Uterus (tissue), 4 donors: Measurements from ENCODE around the gene POLR3G. TPM values are rescaled to one million over a fixed set of nuclear protein-coding genes. Genes with fewer than 3 reads are reported as not detected.
A peak's percentile ranks its signal among the peaks of the same experiment; 100 is the strongest.

Experiments
- DNase-seq, 2 donors: peaks; one replicate each; pipeline ENCODE4 v3.0.0-alpha.2; 2019 to 2020
- H3K27ac ChIP-seq, 2 donors: fragments of 200-600 bp; sonication (generic); 1 replicate in 1 of 2; 2 replicates in 1 of 2; pipeline ENCODE4 v1.5.1; 2016 to 2018
- H3K27me3 ChIP-seq, 2 donors: fragments of 200-600 bp; sonication (generic); one replicate each; pipeline ENCODE4 v1.5.1; 2018 to 2019; ENCODE audit warnings: control low read depth in 1 of 2
- H3K36me3 ChIP-seq, 2 donors: fragments of 200-600 bp; sonication (generic); one replicate each; pipeline ENCODE4 v1.5.1; 2019; ENCODE audit warnings: control low read depth in 1 of 2
- H3K4me1 ChIP-seq, 2 donors: fragments of 200-600 bp; sonication (generic); one replicate each; pipeline ENCODE4 v1.5.1; 2018 to 2019; ENCODE audit warnings: control low read depth in 1 of 2
- H3K4me3 ChIP-seq, 2 donors: fragments of 200-600 bp; sonication (generic); 1 replicate in 1 of 2; 2 replicates in 1 of 2; pipeline ENCODE4 v1.5.1; 2018 to 2019; ENCODE audit warnings: mild to moderate bottlenecking in 1 of 2
- H3K9me3 ChIP-seq, 2 donors: fragments of 200-600 bp; sonication (generic); one replicate each; pipeline ENCODE4 v1.5.1; 2019; ENCODE audit warnings: control low read depth in 1 of 2
- POLR2A ChIP-seq, 2 donors: fragments of 450-650 bp; IDR thresholded peaks; one replicate each; pipeline ENCODE4 v1.6.1; 2016; ENCODE audit warnings: antibody characterized with exemption in 2 of 2, mild to moderate bottlenecking in 1 of 2, moderate library complexity in 1 of 2
- intact Hi-C: fragments of 100-400 bp; cut with DNase I; formaldehyde crosslinking; loops from one replicate; pipeline ENCODE4 v1.15.1; 2023; ENCODE audit warnings: low total_unique reads
- total RNA-seq, 4 donors: library from RNA; depleted of rRNA in 3 of 4; stranded (reverse); fragments of >200 nt in 3 of 4; gene quantifications; one replicate each; pipeline versions ENCODE4 v1.1.0 to v1.2.4, GENCODE V29; 2014 to 2023
- TF ChIP-seq, protein P1 (sequence below), 4 experiments: fragments of 200-600 bp in 2 of 4; fragments of 450-650 bp in 2 of 4; sonication (generic) in 2 of 4; IDR thresholded peaks; one replicate each; pipeline ENCODE4 v1.5.1; 2016 to 2019; ENCODE audit warnings: antibody characterized with exemption in 4 of 4, mild to moderate bottlenecking in 2 of 4, moderate library complexity in 1 of 4
- donor health status: DM: yes; HTN: yes; CAD: no.

POLR3G gene
- total RNA-seq, 4 donors from 2014 or later, result 2.4 to 4.6 (median 2.5) TPM; not detected in 1

DNA sequence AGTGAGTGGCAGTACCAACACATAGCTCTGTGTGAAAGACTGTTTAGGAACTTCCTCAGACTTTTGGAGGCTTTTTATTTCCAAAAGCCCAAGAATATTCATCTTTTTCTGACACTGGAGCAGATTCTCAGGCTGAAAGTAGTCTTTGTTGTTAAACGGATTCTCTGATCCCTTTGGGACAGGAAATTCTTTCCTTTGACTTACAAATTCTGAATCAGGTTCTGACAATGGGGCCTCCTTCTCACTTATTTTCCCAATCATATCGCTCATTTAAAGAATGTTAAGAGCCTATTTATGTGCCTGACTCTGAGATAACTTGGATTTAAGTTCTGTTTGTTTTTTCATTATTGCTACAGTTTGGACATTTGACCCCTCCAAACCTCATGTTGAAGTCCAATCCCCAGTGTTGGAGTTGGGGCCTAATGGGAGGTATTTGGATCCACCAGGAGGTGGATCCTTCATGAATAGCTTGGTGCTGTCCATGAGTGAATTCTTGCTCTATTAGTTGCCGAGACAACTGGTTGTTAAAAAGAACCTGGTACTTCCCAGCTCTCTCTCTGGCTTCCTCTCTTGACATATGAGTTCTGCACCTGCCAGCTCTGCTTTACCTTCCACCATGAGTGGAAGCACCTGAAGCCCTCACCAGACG lies 79.8 kb downstream of the POLR3G start:
- H3K27me3 ChIP-seq, result peaks cover 0 to 11% of the 10 kb centered on the region in 2 donors
- DNase-seq, result no peak
- TF ChIP-seq POLR2A (IDR thresholded peaks at IDR 0.05), result no peak
- TF ChIP-seq, protein P1, sequence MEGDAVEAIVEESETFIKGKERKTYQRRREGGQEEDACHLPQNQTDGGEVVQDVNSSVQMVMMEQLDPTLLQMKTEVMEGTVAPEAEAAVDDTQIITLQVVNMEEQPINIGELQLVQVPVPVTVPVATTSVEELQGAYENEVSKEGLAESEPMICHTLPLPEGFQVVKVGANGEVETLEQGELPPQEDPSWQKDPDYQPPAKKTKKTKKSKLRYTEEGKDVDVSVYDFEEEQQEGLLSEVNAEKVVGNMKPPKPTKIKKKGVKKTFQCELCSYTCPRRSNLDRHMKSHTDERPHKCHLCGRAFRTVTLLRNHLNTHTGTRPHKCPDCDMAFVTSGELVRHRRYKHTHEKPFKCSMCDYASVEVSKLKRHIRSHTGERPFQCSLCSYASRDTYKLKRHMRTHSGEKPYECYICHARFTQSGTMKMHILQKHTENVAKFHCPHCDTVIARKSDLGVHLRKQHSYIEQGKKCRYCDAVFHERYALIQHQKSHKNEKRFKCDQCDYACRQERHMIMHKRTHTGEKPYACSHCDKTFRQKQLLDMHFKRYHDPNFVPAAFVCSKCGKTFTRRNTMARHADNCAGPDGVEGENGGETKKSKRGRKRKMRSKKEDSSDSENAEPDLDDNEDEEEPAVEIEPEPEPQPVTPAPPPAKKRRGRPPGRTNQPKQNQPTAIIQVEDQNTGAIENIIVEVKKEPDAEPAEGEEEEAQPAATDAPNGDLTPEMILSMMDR (IDR thresholded peaks at IDR 0.05), result no peak
- H3K4me1 ChIP-seq, result peaks cover 0 to 5% of the 10 kb centered on the region in 2 donors
- H3K27ac ChIP-seq, result no peak overlapping the region
- no peak overlapping the region for H3K4me3 ChIP-seq
- no peaks in the 10 kb centered on the region for H3K36me3 ChIP-seq
- no peaks in the 10 kb centered on the region for H3K9me3 ChIP-seq
- intact Hi-C loops, result no loop called here

DNA sequence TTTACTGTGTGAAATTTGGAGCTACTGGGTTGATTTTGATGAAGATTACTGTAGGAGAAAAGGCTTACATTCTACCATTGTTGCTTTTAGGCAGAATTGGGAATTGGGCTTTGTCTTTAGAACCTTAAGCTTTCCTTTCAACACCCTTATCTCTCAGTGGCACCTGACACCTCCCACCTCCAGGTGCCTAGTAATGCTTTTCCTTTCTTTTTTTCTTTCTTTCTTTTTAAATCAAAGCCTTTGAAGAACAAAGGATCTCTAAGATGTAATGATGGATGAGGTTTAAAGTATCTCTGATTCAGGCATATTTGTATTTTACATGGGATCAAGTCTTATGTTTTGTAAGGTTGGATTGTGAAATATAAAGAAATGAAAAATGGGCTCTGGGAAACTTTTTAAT lies 81.0 kb downstream of the POLR3G start:
- Histone ChIP-seq H3K27me3 (peaks cover 0 to 22% of the 10 kb centered on the region in 2 donors), H3K36me3 (no peaks in the 10 kb centered on the region), H3K9me3 (no peaks in the 10 kb centered on the region), H3K4me1 (peaks cover 0 to 5% of the 10 kb centered on the region in 2 donors), H3K4me3 (no peak overlapping the region), H3K27ac (no peak overlapping the region)
- no peak for TF ChIP-seq POLR2A (IDR thresholded peaks at IDR 0.05)
- TF ChIP-seq, protein P1 (IDR thresholded peaks at IDR 0.05), result no peak
- intact Hi-C loops, result no loop called here
- DNase-seq, result no peak

DNA sequence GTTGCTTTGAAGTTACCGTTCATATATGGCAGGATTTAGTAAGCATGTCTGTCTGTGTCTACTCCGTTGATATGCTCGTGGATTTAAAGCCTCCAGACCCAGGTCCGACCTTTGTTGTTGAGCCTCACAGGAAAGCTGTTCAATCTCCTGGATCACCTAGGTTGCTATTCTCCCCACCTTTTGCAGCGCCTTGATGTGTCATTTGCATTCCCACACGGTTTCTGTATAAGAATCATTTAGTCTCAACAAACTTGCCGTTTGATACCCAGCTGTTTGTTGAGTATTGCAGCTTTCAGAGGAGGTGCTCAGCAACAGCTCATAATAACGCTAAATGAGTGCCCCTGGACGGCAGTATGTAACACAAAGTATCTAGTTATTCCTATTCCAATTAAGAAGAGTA lies 82.7 kb downstream of the POLR3G start:
- no peak overlapping the region for H3K27ac ChIP-seq
- intact Hi-C loops, result no loop called here
- H3K36me3 ChIP-seq, result no peaks in the 10 kb centered on the region
- no peak overlapping the region for H3K4me3 ChIP-seq
- no peaks in the 10 kb centered on the region for H3K9me3 ChIP-seq
- no peak for TF ChIP-seq POLR2A (IDR thresholded peaks at IDR 0.05)
- TF ChIP-seq, protein P1 (IDR thresholded peaks at IDR 0.05), result no peak
- no peak for DNase-seq
- H3K27me3 ChIP-seq, result peaks cover 0 to 27% of the 10 kb centered on the region in 2 donors
- peaks cover 0 to 5% of the 10 kb centered on the region in 2 donors for H3K4me1 ChIP-seq

DNA sequence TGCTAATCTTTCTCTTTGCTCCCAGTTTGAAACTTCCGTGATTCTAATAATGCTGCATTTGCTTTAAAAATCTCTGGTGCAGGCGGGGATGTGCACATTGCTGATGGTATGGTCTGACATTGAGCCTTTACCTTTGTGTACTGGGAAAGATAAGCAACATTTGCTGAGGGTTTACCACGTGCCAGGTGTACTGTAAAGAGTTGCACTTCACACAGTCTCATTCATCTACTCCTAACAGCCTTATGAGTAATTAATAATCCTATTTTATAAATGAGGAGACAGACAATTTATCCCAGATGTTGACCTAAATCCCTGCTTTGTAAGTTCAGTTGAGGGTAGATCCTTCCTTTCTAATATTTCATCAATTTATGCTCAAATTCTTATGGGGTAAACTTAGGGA lies 83.2 kb downstream of the POLR3G start:
- H3K27me3 ChIP-seq, result peaks cover 0 to 27% of the 10 kb centered on the region in 2 donors
- no peaks in the 10 kb centered on the region for H3K36me3 ChIP-seq
- intact Hi-C loops, result no loop called here
- H3K4me3 ChIP-seq, result no peak overlapping the region
- H3K4me1 ChIP-seq, result peaks cover 0 to 5% of the 10 kb centered on the region in 2 donors
- no peak for DNase-seq
- H3K9me3 ChIP-seq, result no peaks in the 10 kb centered on the region
- TF ChIP-seq POLR2A (IDR thresholded peaks at IDR 0.05), result no peak
- TF ChIP-seq, protein P1 (IDR thresholded peaks at IDR 0.05), result no peak
- H3K27ac ChIP-seq, result no peak overlapping the region

DNA sequence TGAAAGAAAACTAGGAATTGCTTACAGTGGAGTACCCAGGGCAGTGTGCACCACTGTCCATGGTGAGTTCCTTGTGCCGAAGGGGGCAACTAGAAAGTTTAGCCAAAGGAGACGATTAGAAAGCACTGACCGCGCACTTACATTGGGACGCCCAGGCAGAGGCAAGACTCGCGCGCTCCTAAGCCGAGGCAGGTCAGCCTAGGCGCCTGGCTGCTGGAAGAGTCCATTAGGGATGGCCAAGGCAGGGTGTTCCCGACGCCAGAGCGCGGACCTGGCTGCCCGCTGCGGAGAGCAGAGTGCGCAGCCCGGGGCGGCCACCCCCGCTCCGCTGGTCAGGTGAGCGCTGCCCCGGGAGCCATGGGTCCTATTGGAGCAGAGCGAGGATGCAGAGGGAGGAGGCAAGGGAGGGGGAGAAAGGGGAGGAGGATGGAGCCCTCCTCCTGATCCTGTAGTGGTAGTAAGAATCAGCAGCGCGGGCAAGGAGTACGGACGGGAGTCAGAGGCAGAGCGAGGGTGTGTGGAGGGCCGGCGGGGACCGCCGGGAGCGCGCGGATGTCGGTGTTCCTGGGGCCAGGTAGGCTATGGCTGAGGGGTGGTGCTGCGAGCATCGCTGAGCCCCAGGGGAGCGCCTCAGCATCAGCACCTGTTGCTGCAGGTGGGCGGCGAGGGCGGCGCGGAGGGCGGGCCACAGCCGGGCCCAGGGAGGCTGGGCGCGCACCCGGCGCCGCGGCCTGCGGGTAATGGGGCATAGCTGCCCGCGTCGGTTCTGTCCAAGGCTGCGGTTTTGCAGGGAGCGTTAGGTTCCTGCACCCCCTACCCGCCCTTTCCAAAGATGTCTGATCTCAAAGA lies 83.9 kb downstream of the POLR3G start, which contains the start of gene ADGRV1:
Gene ADGRV1 (plus strand): TSS at position 454 of the 849 bp plus-strand sequence. CDS start 99 bp downstream, at position 553.
- Histone ChIP-seq H3K4me1 (peaks cover 0 to 5% of the 10 kb centered on the region in 2 donors), H3K4me3 (peak within 1 kb of the TSS in 1 of 2 donors; percentile 20), H3K27me3 (peaks cover 0 to 27% of the 10 kb centered on the region in 2 donors), H3K36me3 (no peaks in the 10 kb centered on the region), H3K9me3 (no peaks in the 10 kb centered on the region), H3K27ac (no peak within 1 kb of the TSS)
- TF ChIP-seq, protein P1 (IDR thresholded peaks at IDR 0.05), result no peak
- no peak for TF ChIP-seq POLR2A (IDR thresholded peaks at IDR 0.05)
- intact Hi-C loops, result no loop called here
- DNase-seq, result peak; percentile 15 to 37
